ENCODE results near the gene RPP30.
"Not testable (repeated sequence)": the region's sequence is repeated elsewhere in the genome, so short reads cannot be mapped to it uniquely, and the experiment has no call there.

The RPP30 gene

DNA sequence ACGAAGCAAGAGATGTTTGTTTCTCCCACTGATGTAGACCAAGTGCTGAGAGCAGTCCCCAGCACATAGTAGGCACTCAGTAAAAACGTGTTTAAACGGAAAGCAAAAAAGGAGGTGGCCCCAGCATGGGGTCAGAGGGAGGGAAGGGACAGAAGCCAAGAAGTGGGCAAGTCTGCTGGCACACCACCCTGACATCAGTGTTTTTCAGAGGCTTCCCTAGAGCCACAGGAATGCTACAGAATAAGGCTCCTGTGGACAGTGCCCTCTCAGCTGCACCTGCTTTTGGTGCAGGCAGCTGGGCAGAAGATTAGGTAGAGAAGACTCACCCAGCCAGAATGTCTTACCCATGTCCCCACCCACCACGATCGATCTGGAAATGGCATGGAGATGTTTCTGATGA lies 57.4 kb downstream of the RPP30 start:
- in situ Hi-C loops (cut with MboI; ENCODE audit: low sequenced_read_pairs) = no loop called here
- DNase-seq (ENCODE audit: low spot score in 2 of 2) = peak in 1 of 2 experiments; percentile 29
- Histone ChIP-seq H3K4me3 (no peak overlapping the region), H3K27me3 (ENCODE audit: low read depth) (no peaks in the 10 kb centered on the region), H3K9me3 (no peaks in the 10 kb centered on the region), H3K4me1 (peaks cover 45% of the 10 kb centered on the region), H3K36me3 (replicated peaks) (no peaks in the 10 kb centered on the region)

GRCh38 chr10:90930070-90930837 lies 58.5 kb downstream of the RPP30 start:
- Histone ChIP-seq H3K9me3 (no peaks in the 10 kb centered on the region), H3K4me3 (no peak overlapping the region), H3K4me1 (peaks cover 44% of the 10 kb centered on the region), H3K36me3 (replicated peaks) (no peaks in the 10 kb centered on the region), H3K27me3 (ENCODE audit: low read depth) (no peaks in the 10 kb centered on the region)
- DNase-seq (ENCODE audit: low spot score in 2 of 2) = peak; percentile 86 to 96
- in situ Hi-C loops (cut with MboI; ENCODE audit: low sequenced_read_pairs) = no loop called here

GRCh38 chr10:90930971-90931871 lies 59.4 kb downstream of the RPP30 start:
- no peaks in the 10 kb centered on the region for H3K27me3 ChIP-seq (ENCODE audit: low read depth)
- H3K4me1 ChIP-seq = peaks cover 40% of the 10 kb centered on the region
- in situ Hi-C loops (cut with MboI; ENCODE audit: low sequenced_read_pairs) = no loop called here
- H3K9me3 ChIP-seq = no peaks in the 10 kb centered on the region
- DNase-seq (ENCODE audit: low spot score in 2 of 2) = peak; percentile 81 to 85
- no peaks in the 10 kb centered on the region for H3K36me3 ChIP-seq (replicated peaks)
- no peak overlapping the region for H3K4me3 ChIP-seq

GRCh38 chr10:90935581-90936275 lies 64.0 kb downstream of the RPP30 start:
- H3K27me3 ChIP-seq (ENCODE audit: low read depth) = no peaks in the 10 kb centered on the region

DNA sequence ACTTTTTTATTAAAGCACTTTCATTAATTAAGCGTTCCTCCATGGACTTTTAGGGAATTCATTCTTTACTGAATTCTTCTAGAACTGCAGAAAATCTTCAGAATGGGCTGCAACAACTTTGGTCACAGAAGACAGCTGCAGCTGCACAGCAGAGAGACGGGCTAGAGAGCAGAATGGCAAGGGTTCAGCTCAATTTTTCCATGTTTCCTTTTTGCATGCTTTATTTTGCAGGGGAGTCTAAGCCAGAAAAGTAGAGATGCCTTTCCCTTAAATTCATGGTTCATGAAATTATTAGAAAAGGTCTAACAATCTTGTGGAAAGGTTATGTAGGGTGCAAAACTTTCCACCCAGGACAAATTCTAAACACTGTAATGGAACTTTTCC lies 64.5 kb downstream of the RPP30 start:
- in situ Hi-C loops (cut with MboI; ENCODE audit: low sequenced_read_pairs) = no loop called here
- H3K9me3 ChIP-seq = no peaks in the 10 kb centered on the region
- no peaks in the 10 kb centered on the region for H3K27me3 ChIP-seq (ENCODE audit: low read depth)
- no peaks in the 10 kb centered on the region for H3K36me3 ChIP-seq (replicated peaks)
- H3K4me3 ChIP-seq = no peak overlapping the region
- DNase-seq (ENCODE audit: low spot score in 2 of 2) = no peak
- peaks cover 14% of the 10 kb centered on the region for H3K4me1 ChIP-seq

More at GRCh38 chr10:90935581-90936275, 64.0 kb downstream of the RPP30 start:
- no peaks in the 10 kb centered on the region for H3K36me3 ChIP-seq (replicated peaks)
- H3K9me3 ChIP-seq = no peaks in the 10 kb centered on the region
- H3K4me3 ChIP-seq = no peak overlapping the region
- in situ Hi-C loops (cut with MboI; ENCODE audit: low sequenced_read_pairs) = no loop called here
- peaks cover 19% of the 10 kb centered on the region for H3K4me1 ChIP-seq
- peak; percentile 11 to 20 for DNase-seq (ENCODE audit: low spot score in 2 of 2)

DNA sequence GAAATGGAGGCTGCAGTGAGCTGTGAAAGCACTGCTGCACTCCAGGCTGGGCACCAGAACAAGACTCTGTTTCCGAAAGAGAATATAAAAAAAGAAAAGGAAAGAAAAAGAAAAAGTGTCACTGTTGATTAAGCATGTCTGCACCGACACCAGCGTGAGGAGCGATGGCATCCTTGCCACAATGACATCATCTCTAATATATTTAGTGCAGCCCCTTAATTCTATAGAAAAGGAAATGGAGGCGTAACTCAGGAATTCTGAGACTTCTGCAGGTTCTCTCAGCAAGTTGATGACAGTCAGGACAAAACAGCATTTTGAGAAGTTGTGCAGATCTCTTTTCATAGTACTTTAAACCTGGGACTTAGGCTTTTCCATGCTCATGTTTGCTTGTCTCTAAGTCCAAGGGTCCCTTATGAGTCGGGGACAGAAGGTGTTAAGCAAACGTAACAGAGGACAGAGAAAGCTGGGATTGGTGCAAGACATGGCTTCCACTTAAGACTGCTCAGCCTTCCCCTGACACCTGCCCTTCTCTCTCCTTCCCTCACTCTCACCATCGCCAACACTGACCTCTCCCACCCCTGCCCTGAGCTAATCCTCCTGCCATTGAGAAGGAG lies 66.0 kb downstream of the RPP30 start:
- in situ Hi-C loops (cut with MboI; ENCODE audit: low sequenced_read_pairs) = no loop called here
- no peaks in the 10 kb centered on the region for H3K9me3 ChIP-seq
- H3K27me3 ChIP-seq (ENCODE audit: low read depth) = no peaks in the 10 kb centered on the region
- no peak overlapping the region for H3K4me3 ChIP-seq
- no peak for DNase-seq (ENCODE audit: low spot score in 2 of 2)
- H3K4me1 ChIP-seq = peaks cover 7% of the 10 kb centered on the region
- H3K36me3 ChIP-seq (replicated peaks) = no peaks in the 10 kb centered on the region

GRCh38 chr10:90939116-90939515 lies 67.3 kb downstream of the RPP30 start:
- Histone ChIP-seq H3K36me3 (replicated peaks) (no peaks in the 10 kb centered on the region), H3K4me1 (peaks cover 7% of the 10 kb centered on the region)
- in situ Hi-C loops (cut with MboI; ENCODE audit: low sequenced_read_pairs) = no loop called here

DNA sequence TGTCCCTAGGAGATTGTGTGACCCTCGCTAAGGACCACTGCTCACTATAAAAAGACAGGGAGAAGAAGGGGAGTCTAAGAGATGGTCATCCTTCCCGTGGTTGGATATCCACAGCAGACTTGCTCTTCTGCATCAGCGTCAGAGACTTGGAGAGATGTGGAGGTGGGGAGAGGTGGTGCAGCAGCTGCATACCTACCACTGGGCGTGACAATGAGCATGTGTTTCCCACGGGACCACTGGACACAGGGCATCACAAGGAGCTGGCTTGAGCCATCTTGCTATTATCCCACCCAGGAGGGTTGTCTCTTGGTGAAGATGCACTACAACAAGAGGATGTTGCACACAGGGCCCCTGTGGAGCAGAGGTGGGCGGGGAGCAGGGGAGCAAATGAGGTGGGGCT lies 67.9 kb downstream of the RPP30 start:
- Histone ChIP-seq H3K4me3 (no peak overlapping the region), H3K4me1 (peaks cover 7% of the 10 kb centered on the region), H3K9me3 (no peaks in the 10 kb centered on the region), H3K27me3 (ENCODE audit: low read depth) (no peaks in the 10 kb centered on the region), H3K36me3 (replicated peaks) (no peaks in the 10 kb centered on the region)
- in situ Hi-C loops (cut with MboI; ENCODE audit: low sequenced_read_pairs) = no loop called here
- no peak for DNase-seq (ENCODE audit: low spot score in 2 of 2)

More at GRCh38 chr10:90939116-90939515, 67.3 kb downstream of the RPP30 start:
- no peak overlapping the region for H3K4me3 ChIP-seq
- H3K27me3 ChIP-seq (ENCODE audit: low read depth) = no peaks in the 10 kb centered on the region
- DNase-seq (ENCODE audit: low spot score in 2 of 2) = no peak
- H3K9me3 ChIP-seq = no peaks in the 10 kb centered on the region

GRCh38 chr10:90942980-90943379 lies 71.2 kb downstream of the RPP30 start:
- H3K4me3 ChIP-seq; H3K9me3 ChIP-seq; H3K36me3 ChIP-seq (replicated peaks); H3K27me3 ChIP-seq (ENCODE audit: low read depth); H3K4me1 ChIP-seq; DNase-seq (ENCODE audit: low spot score in 2 of 2); in situ Hi-C loops (cut with MboI; ENCODE audit: low sequenced_read_pairs): not testable (repeated sequence)

DNA sequence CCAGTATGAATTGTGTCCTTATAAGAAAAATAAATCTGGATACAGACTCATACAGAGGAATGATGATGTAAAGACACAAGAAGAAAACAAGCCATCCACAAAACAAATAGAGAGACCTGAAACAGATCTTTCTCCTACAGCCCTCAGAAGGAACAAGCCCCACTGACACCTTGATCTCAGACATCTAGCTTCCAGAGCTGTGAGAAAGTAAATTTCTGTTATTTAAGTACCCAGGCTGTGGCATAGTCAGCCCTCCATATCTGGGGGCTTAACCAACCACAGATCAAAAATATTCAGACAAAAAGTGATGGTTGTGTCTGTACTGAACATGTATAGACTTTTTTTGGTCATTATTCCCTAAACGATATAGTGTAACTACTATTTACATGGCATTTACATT lies 73.0 kb downstream of the RPP30 start:
- DNase-seq (ENCODE audit: low spot score in 2 of 2) = no peak
- in situ Hi-C loops (cut with MboI; ENCODE audit: low sequenced_read_pairs) = no loop called here
- Histone ChIP-seq H3K4me1 (peaks cover 7% of the 10 kb centered on the region), H3K9me3 (no peaks in the 10 kb centered on the region), H3K4me3 (no peak overlapping the region), H3K36me3 (replicated peaks) (no peaks in the 10 kb centered on the region), H3K27me3 (ENCODE audit: low read depth) (no peaks in the 10 kb centered on the region)

DNA sequence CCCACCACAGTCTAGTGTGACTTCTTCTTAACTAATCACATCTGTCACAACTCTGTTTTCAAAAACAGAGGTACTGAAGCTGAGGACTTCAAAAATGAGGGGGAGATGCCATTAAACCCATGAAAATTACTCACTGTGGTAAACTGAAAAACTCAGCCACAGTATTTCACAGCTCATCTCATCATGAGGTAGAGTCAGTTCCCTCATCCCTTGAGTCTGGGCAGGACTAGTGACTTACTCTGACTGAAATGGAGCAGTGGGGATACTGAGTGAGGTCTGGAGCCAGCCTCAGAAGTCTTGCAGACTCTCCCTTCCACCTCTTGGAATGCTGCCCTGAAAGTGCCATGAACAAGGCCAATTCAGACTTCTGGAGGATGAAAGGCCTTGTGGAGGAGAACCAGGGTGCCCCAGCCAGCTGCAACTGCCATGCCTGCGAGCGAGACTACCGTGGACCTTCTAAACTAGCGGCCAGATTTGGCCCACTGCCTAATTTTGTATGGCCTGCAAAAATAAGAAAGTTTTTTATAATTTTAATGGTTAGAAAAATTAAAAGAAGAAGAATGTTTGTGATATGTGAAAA lies 73.8 kb downstream of the RPP30 start:
- H3K36me3 ChIP-seq (replicated peaks) = no peaks in the 10 kb centered on the region
- H3K4me1 ChIP-seq = peaks cover 7% of the 10 kb centered on the region
- no peak overlapping the region for H3K4me3 ChIP-seq
- H3K9me3 ChIP-seq = no peaks in the 10 kb centered on the region
- DNase-seq (ENCODE audit: low spot score in 2 of 2) = no peak
- in situ Hi-C loops (cut with MboI; ENCODE audit: low sequenced_read_pairs) = no loop called here
- H3K27me3 ChIP-seq (ENCODE audit: low read depth) = no peaks in the 10 kb centered on the region

GRCh38 chr10:90947030-90947960 lies 75.5 kb downstream of the RPP30 start:
- Histone ChIP-seq H3K27me3 (ENCODE audit: low read depth) (no peaks in the 10 kb centered on the region), H3K4me3 (no peak overlapping the region), H3K4me1 (peaks cover 7% of the 10 kb centered on the region), H3K36me3 (replicated peaks) (no peaks in the 10 kb centered on the region), H3K9me3 (no peaks in the 10 kb centered on the region)
- no peak for DNase-seq (ENCODE audit: low spot score in 2 of 2)
- in situ Hi-C loops (cut with MboI; ENCODE audit: low sequenced_read_pairs) = no loop called here
